SK-N-SH treated with all-trans-retinoic acid at 6 μM for 48 hours (cell line): Measurements from ENCODE around the gene C1QC.

Experiments used
- ATAC-seq: fragments of 200-7000 bp; cut with Tn5 transposase; 3 replicates; pipeline ENCODE4 v1.9.1; 2020; ENCODE audit warnings: mild to moderate bottlenecking, moderate library complexity
- ARNTL ChIP-seq: fragments of 450-650 bp; formaldehyde crosslinking; IDR thresholded peaks from 2 replicates; pipeline ENCODE4 v1.5.0; 2020; ENCODE audit warnings: low read depth, mild to moderate bottlenecking, moderate library complexity, borderline replicate concordance
- BACH2 ChIP-seq: fragments of 250-450 bp; sonication (Bioruptor Pico); IDR thresholded peaks from 2 replicates; pipeline ENCODE4 v1.9.0; 2021; ENCODE audit warnings: mild to moderate bottlenecking, borderline replicate concordance
- CREB5 ChIP-seq: fragments of 250-450 bp; sonication (Bioruptor Pico); IDR thresholded peaks from 2 replicates; pipeline ENCODE4 v1.5.1; 2020; ENCODE audit warnings: low read depth, mild to moderate bottlenecking, moderate library complexity
- CSDC2 ChIP-seq: fragments of 250-450 bp; sonication (Bioruptor Pico); IDR thresholded peaks from 2 replicates; pipeline ENCODE4 v1.5.0; 2020; ENCODE audit warnings: mild to moderate bottlenecking, moderate library complexity
- ESRRG ChIP-seq: fragments of 250-450 bp; sonication (Bioruptor Pico); IDR thresholded peaks from 2 replicates; pipeline ENCODE4 v1.6.1; 2021; ENCODE audit warnings: mild to moderate bottlenecking
- ISL1 ChIP-seq: fragments of 250-450 bp; sonication (Bioruptor Pico); IDR thresholded peaks from 2 replicates; pipeline ENCODE4 v2.1.2; 2022; ENCODE audit warnings: mild to moderate bottlenecking, moderate library complexity
- OSR1 ChIP-seq: fragments of 250-450 bp; sonication (Bioruptor Pico); IDR thresholded peaks from 2 replicates; pipeline ENCODE4 v1.8.0; 2022; ENCODE audit warnings: moderate library complexity, mild to moderate bottlenecking, inconsistent platforms
- PPARA ChIP-seq: fragments of 250-450 bp; sonication (Bioruptor Pico); IDR thresholded peaks from 2 replicates; pipeline ENCODE4 v1.5.0; 2020; ENCODE audit warnings: mild to moderate bottlenecking, borderline replicate concordance
- RARB ChIP-seq: fragments of 250-450 bp; sonication (Bioruptor Pico); IDR thresholded peaks from 2 replicates; pipeline ENCODE4 v1.8.0; 2021; ENCODE audit warnings: mild to moderate bottlenecking, moderate library complexity
- SNAI2 ChIP-seq: fragments of 250-450 bp; sonication (Bioruptor Pico); IDR thresholded peaks from 2 replicates; pipeline ENCODE4 v1.5.0; 2020; ENCODE audit warnings: mild to moderate bottlenecking, moderate library complexity
- TCF4 ChIP-seq: fragments of 250-450 bp; sonication (Bioruptor Pico); IDR thresholded peaks from 2 replicates; pipeline ENCODE4 v1.8.0; 2021; ENCODE audit warnings: mild to moderate bottlenecking, moderate library complexity, borderline replicate concordance
- TOX ChIP-seq: fragments of 250-450 bp; sonication (Bioruptor Pico); IDR thresholded peaks from 2 replicates; pipeline ENCODE4 v1.8.0; 2021; ENCODE audit warnings: mild to moderate bottlenecking, moderate library complexity, borderline replicate concordance
- TSHZ2 ChIP-seq: fragments of 250-450 bp; sonication (Bioruptor Pico); IDR thresholded peaks from 2 replicates; pipeline ENCODE4 v1.5.0; 2020; ENCODE audit warnings: mild to moderate bottlenecking, moderate library complexity
- ZC3H10 ChIP-seq: fragments of 250-450 bp; sonication (Bioruptor Pico); IDR thresholded peaks from 2 replicates; pipeline ENCODE4 v1.5.1; 2021; ENCODE audit warnings: mild to moderate bottlenecking, moderate library complexity
- ZFP3 ChIP-seq: fragments of 250-450 bp; sonication (Bioruptor Pico); IDR thresholded peaks from 2 replicates; pipeline ENCODE4 v1.5.0; 2020; ENCODE audit warnings: mild to moderate bottlenecking, moderate library complexity
- ZFP30 ChIP-seq: fragments of 450-650 bp; formaldehyde crosslinking; IDR thresholded peaks from 2 replicates; pipeline ENCODE4 v1.5.0; 2022; ENCODE audit warnings: mild to moderate bottlenecking, moderate library complexity
- ZNF70 ChIP-seq: fragments of 450-650 bp; formaldehyde crosslinking; IDR thresholded peaks from 2 replicates; pipeline ENCODE4 v1.5.0; 2020; ENCODE audit warnings: mild to moderate bottlenecking, moderate library complexity
- ZNF8 ChIP-seq: fragments of 450-650 bp; formaldehyde crosslinking; IDR thresholded peaks from 2 replicates; pipeline ENCODE4 v1.5.0; 2020; ENCODE audit warnings: mild to moderate bottlenecking, moderate library complexity
- TF ChIP-seq, protein P1 (sequence below): fragments of 250-450 bp; sonication (Bioruptor Pico); IDR thresholded peaks from 2 replicates; pipeline ENCODE4 v1.8.0; 2020; ENCODE audit warnings: mild to moderate bottlenecking, moderate library complexity, borderline replicate concordance
- TF ChIP-seq, protein P2 (sequence below): fragments of 250-450 bp; sonication (Bioruptor Pico); IDR thresholded peaks from 2 replicates; pipeline ENCODE4 v1.5.1; 2021; ENCODE audit warnings: mild to moderate bottlenecking, moderate library complexity

C1QC gene

GRCh38 chr1:22619252-22619651 lies 24.2 kb upstream of the C1QC start:
- TF ChIP-seq CREB5 (no peak), BACH2 (CRISPR knock-in tag) (no peak), ISL1 (CRISPR knock-in tag) (no peak), OSR1 (CRISPR knock-in tag) (no peak), ESRRG (CRISPR knock-in tag) (no peak), ZC3H10 (no peak)
- TF ChIP-seq, protein P1, sequence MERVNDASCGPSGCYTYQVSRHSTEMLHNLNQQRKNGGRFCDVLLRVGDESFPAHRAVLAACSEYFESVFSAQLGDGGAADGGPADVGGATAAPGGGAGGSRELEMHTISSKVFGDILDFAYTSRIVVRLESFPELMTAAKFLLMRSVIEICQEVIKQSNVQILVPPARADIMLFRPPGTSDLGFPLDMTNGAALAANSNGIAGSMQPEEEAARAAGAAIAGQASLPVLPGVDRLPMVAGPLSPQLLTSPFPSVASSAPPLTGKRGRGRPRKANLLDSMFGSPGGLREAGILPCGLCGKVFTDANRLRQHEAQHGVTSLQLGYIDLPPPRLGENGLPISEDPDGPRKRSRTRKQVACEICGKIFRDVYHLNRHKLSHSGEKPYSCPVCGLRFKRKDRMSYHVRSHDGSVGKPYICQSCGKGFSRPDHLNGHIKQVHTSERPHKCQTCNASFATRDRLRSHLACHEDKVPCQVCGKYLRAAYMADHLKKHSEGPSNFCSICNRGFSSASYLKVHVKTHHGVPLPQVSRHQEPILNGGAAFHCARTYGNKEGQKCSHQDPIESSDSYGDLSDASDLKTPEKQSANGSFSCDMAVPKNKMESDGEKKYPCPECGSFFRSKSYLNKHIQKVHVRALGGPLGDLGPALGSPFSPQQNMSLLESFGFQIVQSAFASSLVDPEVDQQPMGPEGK (CRISPR knock-in tag): no peak
- no peak for ATAC-seq

- ATAC-seq: no peak
- no peak for TF ChIP-seq ZFP30 (CRISPR knock-in tag)
- no peak for TF ChIP-seq PPARA (CRISPR knock-in tag)
- no peak for TF ChIP-seq OSR1 (CRISPR knock-in tag)
- TF ChIP-seq ISL1 (CRISPR knock-in tag): no peak
- no peak for TF ChIP-seq SNAI2 (CRISPR knock-in tag)
- TF ChIP-seq ZNF8 (CRISPR knock-in tag): no peak
- no peak for TF ChIP-seq BACH2 (CRISPR knock-in tag)
- no peak for TF ChIP-seq CSDC2
- TF ChIP-seq, protein P1 (CRISPR knock-in tag): no peak
- no peak for TF ChIP-seq CREB5
- no peak for TF ChIP-seq TSHZ2 (CRISPR knock-in tag)
- no peak for TF ChIP-seq TOX (CRISPR knock-in tag)
- TF ChIP-seq ARNTL (CRISPR knock-in tag): no peak
- TF ChIP-seq RARB (CRISPR knock-in tag): no peak
- TF ChIP-seq, all 23 proteins: peak for 0
Measured at GRCh38 chr1:22619798-22620197, 23.6 kb upstream of the C1QC start.

GRCh38 chr1:22621761-22622160 lies 21.7 kb upstream of the C1QC start:
- ATAC-seq: no peak
- TF ChIP-seq ZNF70 (CRISPR knock-in tag) (no peak), ZFP3 (CRISPR knock-in tag) (no peak), CREB5 (no peak), PPARA (CRISPR knock-in tag) (no peak), TCF4 (no peak), ZFP30 (CRISPR knock-in tag) (no peak)
- TF ChIP-seq, protein P2, sequence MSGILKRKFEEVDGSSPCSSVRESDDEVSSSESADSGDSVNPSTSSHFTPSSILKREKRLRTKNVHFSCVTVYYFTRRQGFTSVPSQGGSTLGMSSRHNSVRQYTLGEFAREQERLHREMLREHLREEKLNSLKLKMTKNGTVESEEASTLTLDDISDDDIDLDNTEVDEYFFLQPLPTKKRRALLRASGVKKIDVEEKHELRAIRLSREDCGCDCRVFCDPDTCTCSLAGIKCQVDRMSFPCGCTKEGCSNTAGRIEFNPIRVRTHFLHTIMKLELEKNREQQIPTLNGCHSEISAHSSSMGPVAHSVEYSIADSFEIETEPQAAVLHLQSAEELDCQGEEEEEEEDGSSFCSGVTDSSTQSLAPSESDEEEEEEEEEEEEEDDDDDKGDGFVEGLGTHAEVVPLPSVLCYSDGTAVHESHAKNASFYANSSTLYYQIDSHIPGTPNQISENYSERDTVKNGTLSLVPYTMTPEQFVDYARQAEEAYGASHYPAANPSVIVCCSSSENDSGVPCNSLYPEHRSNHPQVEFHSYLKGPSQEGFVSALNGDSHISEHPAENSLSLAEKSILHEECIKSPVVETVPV (CRISPR knock-in tag): no peak
